ENCODE measurements around the gene TP53AIP1. TPM values are rescaled to one million over a fixed set of nuclear protein-coding genes. Genes with fewer than 3 reads are reported as not detected.
A peak's percentile ranks its signal among the peaks of the same experiment; 100 is the strongest.

The TP53AIP1 gene
- total RNA-seq, 2 experiments from 2014 or later, result 0.20 TPM; not detected in 1

DNA sequence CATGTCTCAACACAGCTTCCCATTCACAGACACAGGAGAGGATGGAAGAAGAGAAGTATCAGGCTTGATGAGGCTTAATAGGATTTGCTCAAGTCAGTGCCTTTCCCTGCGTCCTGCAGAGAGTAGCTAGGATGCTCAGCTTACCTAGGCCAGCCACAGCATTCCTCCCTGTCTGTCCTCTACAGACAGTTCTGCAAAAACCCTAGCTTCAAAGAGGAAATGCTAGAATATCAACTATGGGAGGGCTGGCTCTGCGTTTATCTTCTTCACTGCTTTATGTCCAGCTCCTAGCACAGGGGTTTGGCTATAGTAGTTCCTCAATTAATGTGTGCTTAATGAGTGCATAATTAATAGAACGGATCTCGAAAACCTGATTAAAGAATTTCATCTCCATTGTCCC lies 35.1 kb downstream of the TP53AIP1 start:
- ChIA-PET POLR2A (no interaction called here), CTCF (interaction anchor here (0.7 to 1.1 kb wide), 3 partner anchors 27 to 750 kb away, joined by 3 read pairs; no protein-coding TSS in a partner anchor)
- H3K4me3 Mint-ChIP-seq, result no peak overlapping the region
- intact Hi-C loops (cut with DNase I, micrococcal nuclease), result loop anchor here in 1 of 2 experiments (2.0 kb wide), 1 partner anchor 23 kb away; no protein-coding TSS in a partner anchor
- Histone ChIP-seq H3K36me3 (ENCODE audit: insufficient read depth, low read length) (no peaks in the 10 kb centered on the region), H3K27me3 (ENCODE audit: control insufficient read depth in 1 of 2, insufficient read depth in 2 of 2, low read length in 2 of 2) (peaks cover 26 to 34% of the 10 kb centered on the region in 2 experiments), H3K9me3 (ENCODE audit: control insufficient read depth in 1 of 2, insufficient read depth in 1 of 2, low read length in 2 of 2) (no peaks in the 10 kb centered on the region), H3K4me1 (ENCODE audit: insufficient read depth, low read length) (peaks cover 22% of the 10 kb centered on the region), H3K27ac (ENCODE audit: low read depth in 1 of 2, low read length in 2 of 2) (no peak overlapping the region), H3K4me3 (ENCODE audit: low read length) (no peak overlapping the region)
- H3K27me3 Mint-ChIP-seq, result peaks cover 78% of the 10 kb centered on the region
- TF ChIP-seq, protein P1, sequence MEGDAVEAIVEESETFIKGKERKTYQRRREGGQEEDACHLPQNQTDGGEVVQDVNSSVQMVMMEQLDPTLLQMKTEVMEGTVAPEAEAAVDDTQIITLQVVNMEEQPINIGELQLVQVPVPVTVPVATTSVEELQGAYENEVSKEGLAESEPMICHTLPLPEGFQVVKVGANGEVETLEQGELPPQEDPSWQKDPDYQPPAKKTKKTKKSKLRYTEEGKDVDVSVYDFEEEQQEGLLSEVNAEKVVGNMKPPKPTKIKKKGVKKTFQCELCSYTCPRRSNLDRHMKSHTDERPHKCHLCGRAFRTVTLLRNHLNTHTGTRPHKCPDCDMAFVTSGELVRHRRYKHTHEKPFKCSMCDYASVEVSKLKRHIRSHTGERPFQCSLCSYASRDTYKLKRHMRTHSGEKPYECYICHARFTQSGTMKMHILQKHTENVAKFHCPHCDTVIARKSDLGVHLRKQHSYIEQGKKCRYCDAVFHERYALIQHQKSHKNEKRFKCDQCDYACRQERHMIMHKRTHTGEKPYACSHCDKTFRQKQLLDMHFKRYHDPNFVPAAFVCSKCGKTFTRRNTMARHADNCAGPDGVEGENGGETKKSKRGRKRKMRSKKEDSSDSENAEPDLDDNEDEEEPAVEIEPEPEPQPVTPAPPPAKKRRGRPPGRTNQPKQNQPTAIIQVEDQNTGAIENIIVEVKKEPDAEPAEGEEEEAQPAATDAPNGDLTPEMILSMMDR (IDR thresholded peaks at IDR 0.05), result no peak
- DNase-seq (no peak), ATAC-seq (ENCODE audit: poor library complexity) (no peak)
- no peak overlapping the region for H3K27ac Mint-ChIP-seq
- peaks cover 27% of the 10 kb centered on the region for H3K4me1 Mint-ChIP-seq (ENCODE audit: low read depth)
- no peaks in the 10 kb centered on the region for H3K36me3 Mint-ChIP-seq (ENCODE audit: low read depth)
- H3K9me3 Mint-ChIP-seq, result no peaks in the 10 kb centered on the region

DNA sequence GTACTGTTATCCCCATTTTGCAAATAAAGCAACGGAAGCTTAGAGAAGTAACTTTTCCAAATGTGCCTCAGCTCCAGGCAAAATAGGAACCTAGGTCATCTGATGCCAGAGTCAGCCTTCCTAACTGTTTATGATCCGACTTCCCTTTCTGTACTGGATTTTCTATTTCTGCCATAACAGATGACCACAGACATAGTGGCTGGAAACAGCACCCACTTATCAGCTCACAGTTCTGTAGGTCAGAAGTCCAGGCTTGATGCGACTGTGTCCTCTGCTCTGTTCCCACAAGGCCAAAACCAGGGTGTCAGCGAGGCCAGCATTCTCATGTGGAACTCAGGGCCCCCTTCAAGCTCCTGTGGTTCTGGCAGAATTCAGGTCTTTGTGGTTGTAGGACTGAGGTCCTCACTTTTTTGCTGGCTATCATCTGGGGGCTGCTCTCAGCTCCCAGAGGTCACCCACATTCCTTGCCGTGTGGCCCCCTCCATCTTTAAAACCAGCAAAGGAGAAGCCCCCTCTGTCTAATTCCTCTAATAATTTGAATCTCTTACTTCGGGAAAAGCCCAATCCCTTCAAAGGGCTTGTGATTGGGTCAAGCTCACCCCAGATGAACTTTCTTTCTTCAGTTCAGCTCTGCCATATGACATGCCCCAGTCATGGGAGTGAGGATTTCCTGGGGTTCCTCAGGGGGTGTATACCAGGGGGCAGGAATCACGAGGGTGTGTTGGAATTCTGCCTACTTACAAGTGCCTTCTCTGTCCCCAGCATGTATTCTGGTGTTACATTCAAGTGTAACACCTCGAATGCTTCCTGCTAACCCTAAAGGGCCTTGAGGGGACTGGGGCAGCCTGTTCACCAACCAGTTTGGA lies 36.3 kb downstream of the TP53AIP1 start:
- Histone ChIP-seq H3K4me3 (ENCODE audit: low read length) (peak overlapping the region; percentile 57), H3K4me1 (ENCODE audit: insufficient read depth, low read length) (peaks cover 22% of the 10 kb centered on the region), H3K36me3 (ENCODE audit: insufficient read depth, low read length) (no peaks in the 10 kb centered on the region), H3K27me3 (ENCODE audit: control insufficient read depth in 1 of 2, insufficient read depth in 2 of 2, low read length in 2 of 2) (peaks cover 22 to 34% of the 10 kb centered on the region in 2 experiments), H3K9me3 (ENCODE audit: control insufficient read depth in 1 of 2, insufficient read depth in 1 of 2, low read length in 2 of 2) (no peaks in the 10 kb centered on the region), H3K27ac (ENCODE audit: low read depth in 1 of 2, low read length in 2 of 2) (no peak overlapping the region)
- TF ChIP-seq, protein P1 (IDR thresholded peaks at IDR 0.05), result no peak
- peak overlapping the region; percentile 86 for H3K4me3 Mint-ChIP-seq
- ATAC-seq (ENCODE audit: poor library complexity) (no peak), DNase-seq (no peak)
- CTCF ChIA-PET, result interaction anchor here (0.8 to 2.7 kb wide), 5 partner anchors 9 to 749 kb away, joined by 3 to 14 read pairs (median 3); no protein-coding TSS in a partner anchor
- intact Hi-C loops (cut with DNase I, micrococcal nuclease), result loop anchor here in 1 of 2 experiments (2.0 kb wide), 1 partner anchor 22 kb away; no protein-coding TSS in a partner anchor
- H3K4me1 Mint-ChIP-seq (ENCODE audit: low read depth), result peaks cover 27% of the 10 kb centered on the region
- POLR2A ChIA-PET, result interaction anchor here (0.7 to 1.3 kb wide), 3 partner anchors 14 to 749 kb away, joined by 3 read pairs; no protein-coding TSS in a partner anchor
- H3K27me3 Mint-ChIP-seq, result peaks cover 67% of the 10 kb centered on the region
- no peak overlapping the region for H3K27ac Mint-ChIP-seq
- no peaks in the 10 kb centered on the region for H3K9me3 Mint-ChIP-seq
- no peaks in the 10 kb centered on the region for H3K36me3 Mint-ChIP-seq (ENCODE audit: low read depth)

DNA sequence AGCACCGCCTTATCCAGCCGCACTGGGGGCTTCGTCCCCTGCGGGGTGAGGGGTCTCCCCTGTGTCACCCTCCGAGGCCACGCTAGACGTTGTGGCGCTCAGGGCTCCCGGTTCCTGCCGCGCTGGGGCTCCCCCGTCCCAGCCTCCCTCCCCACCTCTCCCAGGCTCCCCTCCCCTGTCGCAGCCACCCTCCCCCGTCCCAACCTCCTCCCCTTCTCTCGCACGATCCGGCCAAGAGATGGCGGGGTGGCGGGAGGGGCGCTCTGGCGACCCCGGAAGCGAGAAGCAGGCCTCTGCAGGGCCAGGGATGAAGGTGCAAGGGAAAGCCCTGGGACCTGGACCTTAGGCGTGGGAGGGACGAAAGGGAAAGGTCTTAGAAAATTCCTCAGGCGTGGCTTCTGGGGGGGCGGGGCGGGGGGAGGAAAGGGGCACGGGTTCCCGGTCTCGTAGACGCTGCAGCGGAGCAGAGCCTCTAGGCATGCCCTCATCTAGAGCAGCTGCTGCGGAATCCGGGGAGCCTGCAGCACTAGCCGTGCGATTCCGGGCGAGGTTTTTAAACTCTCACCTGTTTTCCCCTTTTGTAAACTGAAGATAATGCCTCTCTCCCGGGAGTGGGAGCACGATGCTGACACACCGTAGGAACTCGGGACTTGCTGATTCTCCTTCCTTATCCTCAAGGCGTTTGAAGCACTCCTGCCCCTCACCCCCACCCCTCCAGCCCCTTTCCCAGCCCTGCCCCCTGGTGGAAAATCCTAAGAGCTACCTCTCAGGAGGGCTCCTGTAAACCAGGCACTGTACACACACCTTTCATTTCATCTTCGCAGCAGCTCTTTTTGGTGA lies 37.1 kb downstream of the TP53AIP1 start:
- H3K27ac Mint-ChIP-seq, result no peak overlapping the region
- Histone ChIP-seq H3K36me3 (ENCODE audit: insufficient read depth, low read length) (no peaks in the 10 kb centered on the region), H3K27me3 (ENCODE audit: control insufficient read depth in 1 of 2, insufficient read depth in 2 of 2, low read length in 2 of 2) (peaks cover 17 to 29% of the 10 kb centered on the region in 2 experiments), H3K4me1 (ENCODE audit: insufficient read depth, low read length) (peaks cover 22% of the 10 kb centered on the region), H3K9me3 (ENCODE audit: control insufficient read depth in 1 of 2, insufficient read depth in 1 of 2, low read length in 2 of 2) (no peaks in the 10 kb centered on the region), H3K4me3 (ENCODE audit: low read length) (peak overlapping the region; percentile 57), H3K27ac (ENCODE audit: low read depth in 1 of 2, low read length in 2 of 2) (no peak overlapping the region)
- DNase-seq (peak; percentile 20 to 69 (median 30)), ATAC-seq (ENCODE audit: poor library complexity) (peak; percentile 85)
- peaks cover 58% of the 10 kb centered on the region for H3K27me3 Mint-ChIP-seq
- peak overlapping the region; percentile 86 for H3K4me3 Mint-ChIP-seq
- intact Hi-C loops (cut with DNase I, micrococcal nuclease), result loop anchor here in 1 of 2 experiments (2.0 kb wide), 1 partner anchor 21 kb away; no protein-coding TSS in a partner anchor
- H3K4me1 Mint-ChIP-seq (ENCODE audit: low read depth), result peaks cover 27% of the 10 kb centered on the region
- TF ChIP-seq, protein P1 (IDR thresholded peaks at IDR 0.05), result peak; percentile 52
- no peaks in the 10 kb centered on the region for H3K9me3 Mint-ChIP-seq
- no peaks in the 10 kb centered on the region for H3K36me3 Mint-ChIP-seq (ENCODE audit: low read depth)
- ChIA-PET POLR2A (interaction anchor here (0.7 to 1.5 kb wide), 4 partner anchors 13 to 748 kb away, joined by 3 read pairs; no protein-coding TSS in a partner anchor), CTCF (interaction anchor here (0.8 to 2.7 kb wide), 4 partner anchors 10 to 748 kb away, joined by 3 to 14 read pairs (median 3); no protein-coding TSS in a partner anchor)
